ENCODE results near the gene TAPT1. TPM values are rescaled to one million over a fixed set of nuclear protein-coding genes. Genes with fewer than 3 reads are reported as not detected.

Gene TAPT1
- total and polyA plus RNA-seq, 9 of the 15 experiments (the other 6 are each of a cell fraction or from before 2014, with no cell fraction given): 1.6 to 36.7 (median 20.7) TPM

GRCh38 chr4:16225167-16225862 lies 956 bp downstream of the TAPT1 start (continued):
- TF ChIP-seq MGA (IDR thresholded peaks at IDR 0.05) (no peak), PCBP2 (IDR thresholded peaks at IDR 0.05; ENCODE audit: low read depth, low read length, poor library complexity, severe bottlenecking) (no peak), NCOR1 (IDR thresholded peaks at IDR 0.05) (no peak), ZNF274 (IDR thresholded peaks at IDR 0.05; ENCODE audit: borderline replicate concordance, low read depth, low read length) (no peak), PRPF4 (IDR thresholded peaks at IDR 0.05; ENCODE audit: insufficient read depth, low read depth, low read length, poor library complexity, severe bottlenecking) (no peak), SP1 (CRISPR knock-in tag; IDR thresholded peaks at IDR 0.05) (no peak), NCOA1 (IDR thresholded peaks at IDR 0.05; ENCODE audit: low read depth) (no peak), EHMT2 (IDR thresholded peaks at IDR 0.05) (no peak), MTA3 (IDR thresholded peaks at IDR 0.05; ENCODE audit: borderline replicate concordance) (no peak), ILF3 (IDR thresholded peaks at IDR 0.05; ENCODE audit: borderline replicate concordance) (no peak)
- TF ChIP-seq, protein P1, sequence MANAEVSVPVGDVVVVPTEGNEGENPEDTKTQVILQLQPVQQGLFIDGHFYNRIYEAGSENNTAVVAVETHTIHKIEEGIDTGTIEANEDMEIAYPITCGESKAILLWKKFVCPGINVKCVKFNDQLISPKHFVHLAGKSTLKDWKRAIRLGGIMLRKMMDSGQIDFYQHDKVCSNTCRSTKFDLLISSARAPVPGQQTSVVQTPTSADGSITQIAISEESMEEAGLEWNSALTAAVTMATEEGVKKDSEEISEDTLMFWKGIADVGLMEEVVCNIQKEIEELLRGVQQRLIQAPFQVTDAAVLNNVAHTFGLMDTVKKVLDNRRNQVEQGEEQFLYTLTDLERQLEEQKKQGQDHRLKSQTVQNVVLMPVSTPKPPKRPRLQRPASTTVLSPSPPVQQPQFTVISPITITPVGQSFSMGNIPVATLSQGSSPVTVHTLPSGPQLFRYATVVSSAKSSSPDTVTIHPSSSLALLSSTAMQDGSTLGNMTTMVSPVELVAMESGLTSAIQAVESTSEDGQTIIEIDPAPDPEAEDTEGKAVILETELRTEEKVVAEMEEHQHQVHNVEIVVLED (CRISPR knock-in tag; IDR thresholded peaks at IDR 0.05): no peak
- TF ChIP-seq, protein P2, sequence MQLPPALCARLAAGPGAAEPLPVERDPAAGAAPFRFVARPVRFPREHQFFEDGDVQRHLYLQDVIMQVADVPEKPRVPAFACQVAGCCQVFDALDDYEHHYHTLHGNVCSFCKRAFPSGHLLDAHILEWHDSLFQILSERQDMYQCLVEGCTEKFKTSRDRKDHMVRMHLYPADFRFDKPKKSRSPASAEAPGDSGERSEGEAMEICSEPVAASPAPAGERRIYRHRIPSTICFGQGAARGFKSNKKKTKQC (CRISPR knock-in tag; IDR thresholded peaks at IDR 0.05): no peak

Data from K562 (cell line).